H54 (cell line): ENCODE measurements around the gene CHST9.
"Not testable (repeated sequence)": the region's sequence is repeated elsewhere in the genome, so short reads cannot be mapped to it uniquely, and the experiment has no call there.

Source experiments
- DNase-seq: peaks from one replicate; pipeline ENCODE4 v3.0.0; 2011; ENCODE audit warnings: low spot score, mixed read lengths; ENCODE audit not compliant: insufficient read length
- FAIRE-seq: peaks from 3 replicates; lab custom pipeline; 2011; peaks lifted over from hg19 to GRCh38; lab: Jason Lieb, UNC
- POLR2A ChIP-seq: IDR thresholded peaks from 2 replicates; pipeline ENCODE4 v1.6.1; 2011; ENCODE audit warnings: low read depth, mild to moderate bottlenecking, low read length

Gene CHST9

GRCh38 chr18:27185025-27185763, at the start of gene CHST9:
Gene CHST9 (minus strand): TSS chr18:27185308. CDS start chr18:27142809, 42,499 bp downstream.
- DNase-seq: no peak
- FAIRE-seq: no peak
- TF ChIP-seq POLR2A: no peak

- DNase-seq, FAIRE-seq: not testable (repeated sequence)
Measured at GRCh38 chr18:27232355-27232754, 47.2 kb upstream of the CHST9 start.

- not testable (repeated sequence) for FAIRE-seq
Measured at GRCh38 chr18:27231671-27232070, 46.6 kb upstream of the CHST9 start.

GRCh38 chr18:27231221-27231620, 46.1 kb upstream of the CHST9 start:
- DNase-seq, FAIRE-seq: not testable (repeated sequence)

More at GRCh38 chr18:27231671-27232070, 46.6 kb upstream of the CHST9 start:
- DNase-seq: not testable (repeated sequence)

- DNase-seq (no peak), FAIRE-seq (no peak)
- no peak for TF ChIP-seq POLR2A
Measured at GRCh38 chr18:27227721-27228120, 42.6 kb upstream of the CHST9 start.

GRCh38 chr18:27226556-27227075, 41.5 kb upstream of the CHST9 start:
- no peak for TF ChIP-seq POLR2A
- DNase-seq (no peak), FAIRE-seq (no peak)

- DNase-seq (no peak), FAIRE-seq (no peak)
- no peak for TF ChIP-seq POLR2A
Measured at GRCh38 chr18:27225947-27226481, 40.9 kb upstream of the CHST9 start.

GRCh38 chr18:27223526-27224291, 38.6 kb upstream of the CHST9 start:
- DNase-seq: no peak
- no peak for TF ChIP-seq POLR2A
- FAIRE-seq: no peak

GRCh38 chr18:27214831-27215230, 29.7 kb upstream of the CHST9 start:
- no peak for TF ChIP-seq POLR2A
- FAIRE-seq (no peak), DNase-seq (no peak)

- TF ChIP-seq POLR2A: no peak
- DNase-seq (no peak), FAIRE-seq (no peak)
Measured at GRCh38 chr18:27213123-27213717, 28.1 kb upstream of the CHST9 start.

GRCh38 chr18:27211569-27211968, 26.5 kb upstream of the CHST9 start:
- DNase-seq (no peak), FAIRE-seq (no peak)
- TF ChIP-seq POLR2A: no peak

- TF ChIP-seq POLR2A: no peak
- no peak for DNase-seq
- no peak for FAIRE-seq
Measured at GRCh38 chr18:27206411-27206810, 21.3 kb upstream of the CHST9 start.

- DNase-seq (no peak), FAIRE-seq (no peak)
- TF ChIP-seq POLR2A: no peak
Measured at GRCh38 chr18:27202741-27203140, 17.6 kb upstream of the CHST9 start.

GRCh38 chr18:27198036-27198435, 12.9 kb upstream of the CHST9 start:
- DNase-seq (no peak), FAIRE-seq (no peak)
- no peak for TF ChIP-seq POLR2A
